HG03135 (cell line): ENCODE data around the gene FEM1C.

Source experiments
- ATAC-seq: cut with Tn5 transposase; IDR thresholded peaks from one replicate; pipeline ENCODE4 v1.9.1; 2021; ENCODE audit warnings: mild to moderate bottlenecking, moderate library complexity; ENCODE audit not compliant: unreplicated experiment

FEM1C gene

DNA sequence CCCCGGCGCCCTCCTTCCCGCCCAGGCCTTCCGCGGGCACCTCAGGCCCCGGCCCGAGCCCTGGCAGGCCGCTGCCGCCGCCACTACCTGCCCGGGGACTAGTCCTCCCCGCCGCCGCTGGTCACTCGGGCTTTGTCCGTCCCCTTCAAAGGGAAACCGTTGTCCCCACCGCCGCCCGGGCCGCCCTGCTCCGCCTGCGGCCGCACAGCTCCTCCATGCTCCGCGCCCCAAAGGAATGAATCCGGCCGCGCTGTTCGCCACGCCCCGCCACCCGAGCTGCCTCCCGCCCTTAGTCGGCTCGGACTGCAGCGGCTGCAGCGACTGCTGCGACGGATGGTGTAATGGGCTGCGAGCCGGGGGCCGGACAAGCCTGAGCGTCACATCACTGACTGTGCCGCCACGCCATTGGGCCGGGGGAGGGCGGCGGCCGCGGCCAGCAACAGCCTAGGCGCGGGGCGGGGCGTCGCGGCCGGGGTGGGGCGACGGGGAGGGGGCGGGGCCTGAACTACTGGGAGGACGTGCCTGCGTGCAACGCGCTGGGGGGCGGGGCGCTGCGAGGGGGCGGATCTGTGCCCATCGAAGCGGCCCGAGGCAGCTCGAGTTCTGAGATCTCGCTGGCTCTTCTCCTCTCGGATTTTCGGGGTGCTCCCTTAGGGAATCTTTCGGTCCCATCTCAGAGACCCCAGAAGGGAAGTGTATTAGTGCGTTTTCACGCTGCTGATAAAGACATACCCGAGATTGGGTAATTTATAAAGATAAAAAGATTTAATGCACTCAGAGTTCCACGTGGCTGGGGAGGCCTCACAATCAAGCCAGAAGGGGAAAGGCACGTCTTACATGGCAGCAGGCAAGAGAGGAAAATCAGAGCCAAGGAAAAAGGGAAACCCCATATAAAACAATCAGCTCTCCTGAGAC is at the start of gene FEM1C:
FEM1C (minus strand) TSS at position 340 of the 915 bp plus-strand sequence. CDS start 1,282 bp downstream, outside the sequence.
- ATAC-seq = peak; percentile 98

DNA sequence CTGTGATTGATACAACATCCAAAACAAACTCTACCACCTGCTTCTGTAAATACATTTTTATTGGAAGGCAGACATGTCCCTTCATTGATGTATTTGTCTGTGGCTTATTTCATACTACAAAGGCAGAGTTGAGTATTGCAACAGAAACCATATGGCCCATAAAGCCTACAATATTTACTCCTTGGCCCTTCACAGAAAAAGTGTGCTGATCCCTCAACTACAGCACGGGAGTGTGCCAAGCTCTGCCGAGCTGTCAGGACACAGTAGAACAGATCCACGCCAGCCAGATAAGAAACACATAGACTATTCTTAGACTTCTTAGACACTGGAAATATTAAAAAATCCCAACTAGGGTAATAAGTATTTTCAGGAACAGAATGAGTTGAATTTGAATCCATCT is 44.5 kb upstream of the FEM1C start:
- ATAC-seq = no peak

DNA sequence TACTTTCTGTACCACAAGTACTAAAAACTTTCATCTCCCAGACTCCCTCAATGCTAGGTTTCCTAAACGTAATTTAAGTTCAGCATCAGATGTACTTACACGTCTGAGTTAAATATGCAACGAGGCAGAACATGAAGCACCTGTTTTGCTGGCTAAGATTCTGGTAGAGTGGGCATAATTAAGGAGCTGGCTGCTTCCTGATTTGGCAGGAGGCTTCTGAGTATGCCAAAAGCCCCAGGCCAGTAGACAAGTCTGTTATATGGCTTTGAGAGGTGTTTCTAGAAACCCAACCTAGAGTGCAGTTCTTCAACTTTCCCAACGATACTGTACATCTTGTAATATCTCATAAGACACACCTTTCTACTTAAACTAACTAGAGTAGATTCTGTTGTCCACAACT is 44.1 kb upstream of the FEM1C start:
- no peak for ATAC-seq

- no peak for ATAC-seq
Measured at GRCh38 chr5:115586525-115587146, 42.1 kb upstream of the FEM1C start.

GRCh38 chr5:115585265-115585664 is 40.7 kb upstream of the FEM1C start:
- no peak for ATAC-seq

GRCh38 chr5:115584501-115584900 is 39.9 kb upstream of the FEM1C start:
- ATAC-seq = no peak

DNA sequence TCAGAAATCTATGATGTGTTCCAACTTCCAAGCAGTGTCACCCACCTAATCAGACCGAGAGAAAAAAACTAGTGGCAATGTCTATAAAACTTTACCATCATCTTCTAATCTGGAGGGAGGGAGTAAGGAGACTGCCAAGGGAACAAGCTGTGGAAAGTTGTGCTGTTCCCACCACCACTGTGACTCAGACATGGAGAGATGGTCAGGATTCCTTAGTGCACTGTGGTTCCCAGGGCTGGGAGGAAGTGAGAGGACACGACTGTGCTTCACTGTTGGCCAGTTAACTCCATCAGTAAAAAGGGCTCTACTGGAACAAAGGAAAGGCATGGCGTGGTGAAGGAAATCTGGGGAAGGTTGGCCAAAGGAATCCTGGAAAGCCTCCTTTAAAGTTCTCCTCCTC is 38.9 kb upstream of the FEM1C start:
- no peak for ATAC-seq

DNA sequence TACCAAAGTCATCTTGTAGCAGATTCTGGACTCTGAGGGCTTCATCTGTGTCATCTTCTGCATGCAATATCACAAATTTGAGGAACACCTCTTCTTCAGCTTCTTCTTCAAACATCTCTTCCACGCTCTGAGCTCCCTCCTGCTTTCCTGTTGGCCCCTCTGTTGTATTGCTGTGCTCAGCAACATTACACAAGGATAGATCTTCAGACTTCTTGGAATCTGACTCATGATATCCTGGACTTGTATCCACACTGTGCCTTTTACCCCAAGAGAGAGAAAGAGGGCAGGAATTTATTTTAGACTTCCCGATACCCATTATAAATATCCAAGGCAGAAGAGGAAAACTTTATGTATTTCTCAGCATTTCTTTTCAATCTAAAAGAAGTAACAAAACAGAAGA is 36.4 kb upstream of the FEM1C start:
- no peak for ATAC-seq

DNA sequence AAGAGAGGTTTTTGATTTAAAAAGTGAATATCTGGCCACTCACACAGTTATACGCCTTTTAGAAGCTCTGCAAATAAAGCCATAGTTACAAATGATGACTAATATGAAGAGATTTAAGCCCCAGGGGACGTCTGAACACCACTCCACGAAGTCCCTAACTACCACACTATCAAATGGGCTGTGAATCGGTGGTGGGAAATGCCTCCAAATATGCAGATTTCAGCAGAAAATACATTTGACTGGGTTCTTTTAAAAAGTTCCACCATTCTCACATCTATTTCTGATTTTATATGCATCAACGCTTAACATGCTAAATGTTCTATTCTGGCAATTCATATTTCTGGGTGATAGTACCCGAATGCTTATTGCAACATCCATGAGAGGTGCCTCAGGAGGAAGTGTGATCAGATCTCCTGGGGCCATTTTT is 35.2 kb upstream of the FEM1C start:
- ATAC-seq = peak; percentile 70

DNA sequence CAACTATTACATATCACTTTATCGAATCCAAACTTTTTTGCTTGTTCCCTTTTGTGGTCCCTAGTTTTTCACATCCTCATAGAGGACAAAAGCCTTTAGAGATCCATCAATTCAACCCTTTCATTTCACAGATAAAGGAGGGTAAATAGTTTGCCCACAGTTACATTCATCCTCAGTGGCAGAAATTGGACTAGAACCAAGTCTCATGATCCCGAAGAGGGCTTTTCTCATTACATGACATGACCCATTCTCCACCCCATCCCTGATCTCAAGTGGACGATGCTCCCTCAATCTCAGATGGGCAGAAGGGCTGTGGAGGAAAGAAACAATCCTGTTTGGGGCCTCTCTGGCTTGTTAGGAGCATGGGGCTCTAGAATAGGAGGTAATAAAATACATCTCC is 34.6 kb upstream of the FEM1C start:
- no peak for ATAC-seq

- ATAC-seq = peak; percentile 54
Measured at GRCh38 chr5:115578657-115579056, 34.1 kb upstream of the FEM1C start.

GRCh38 chr5:115577741-115578140 is 33.2 kb upstream of the FEM1C start:
- ATAC-seq = no peak

DNA sequence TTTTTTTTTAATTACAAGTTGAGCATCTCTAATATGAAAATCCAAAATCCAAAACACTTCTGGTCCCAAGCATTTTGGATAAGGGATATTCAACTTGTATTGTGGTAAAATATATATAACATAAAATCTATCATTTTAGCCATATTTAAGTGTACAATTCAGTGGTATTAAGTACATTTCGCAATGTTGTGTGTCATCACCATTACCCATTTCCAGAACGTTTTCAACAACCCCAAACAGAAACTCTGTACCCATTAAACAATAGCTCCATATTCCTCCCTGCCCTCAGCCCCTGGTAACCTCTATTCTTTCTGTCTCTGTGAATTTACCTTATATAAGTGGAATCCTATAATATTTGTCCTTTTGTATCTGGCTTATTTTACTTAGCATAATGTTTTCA is 32.8 kb upstream of the FEM1C start:
- ATAC-seq = no peak

DNA sequence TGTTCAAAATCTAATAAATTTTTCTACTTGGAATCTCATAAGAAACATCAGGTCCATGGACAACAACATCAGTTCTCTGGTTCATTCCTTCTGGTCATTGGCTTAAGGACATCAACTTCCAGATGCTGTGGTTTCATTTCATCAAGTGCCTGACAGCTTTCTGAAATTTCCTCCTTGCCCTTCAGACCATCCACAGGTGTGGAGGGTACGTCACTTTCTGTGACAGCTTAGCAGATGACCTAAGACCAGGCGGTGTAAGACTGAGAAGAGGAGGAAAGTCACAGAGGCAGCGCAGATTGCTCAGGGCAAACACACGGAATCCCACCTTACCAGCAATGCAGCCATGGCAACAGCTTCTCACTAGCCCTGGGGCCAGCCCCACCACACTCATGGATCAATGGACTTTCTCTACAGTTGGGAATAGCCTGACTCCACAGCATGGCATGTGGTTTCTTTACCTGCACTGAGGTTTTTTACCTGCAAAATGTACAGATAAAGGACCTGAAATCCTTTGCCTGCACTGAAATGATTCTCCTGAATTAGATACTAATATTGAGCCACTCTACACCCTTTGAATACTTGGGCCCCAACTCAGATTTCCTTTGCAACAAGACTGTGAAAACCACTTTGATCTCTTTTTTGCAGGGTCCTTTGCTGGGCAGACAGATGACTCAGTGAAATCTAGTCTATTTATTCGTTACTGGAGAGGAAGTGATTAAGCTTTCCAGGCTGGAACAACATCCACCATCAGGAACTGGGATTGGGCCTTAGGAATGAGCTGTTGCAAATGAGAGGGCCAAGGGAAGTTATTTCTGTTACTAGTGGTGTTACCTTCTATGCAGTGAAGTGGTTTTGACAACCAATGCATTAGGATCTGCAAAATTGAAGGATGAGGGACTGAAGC is 30.8 kb upstream of the FEM1C start:
- ATAC-seq = no peak

- ATAC-seq = no peak
Measured at GRCh38 chr5:115573133-115573532, 28.6 kb upstream of the FEM1C start.

- ATAC-seq = no peak
Measured at GRCh38 chr5:115571441-115571878, 26.9 kb upstream of the FEM1C start.

DNA sequence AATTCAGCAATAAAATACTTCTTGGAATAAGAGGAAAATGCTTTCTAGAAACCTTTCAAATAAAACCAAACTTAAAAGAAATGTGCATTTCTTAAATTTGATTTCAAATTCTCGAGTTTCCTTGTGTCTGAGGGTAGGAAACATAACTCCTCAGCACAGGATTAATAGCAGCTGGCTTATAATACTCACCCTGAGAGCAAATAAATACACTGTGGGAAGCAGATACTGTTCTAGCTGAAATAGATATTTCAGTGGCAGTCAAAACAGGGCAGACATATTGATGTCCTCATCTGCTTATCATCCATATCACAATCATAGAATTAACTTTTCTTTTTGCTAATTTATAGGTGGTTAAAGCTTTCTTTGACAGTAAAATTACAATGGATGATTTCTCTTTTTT is 24.1 kb upstream of the FEM1C start:
- ATAC-seq = no peak

DNA sequence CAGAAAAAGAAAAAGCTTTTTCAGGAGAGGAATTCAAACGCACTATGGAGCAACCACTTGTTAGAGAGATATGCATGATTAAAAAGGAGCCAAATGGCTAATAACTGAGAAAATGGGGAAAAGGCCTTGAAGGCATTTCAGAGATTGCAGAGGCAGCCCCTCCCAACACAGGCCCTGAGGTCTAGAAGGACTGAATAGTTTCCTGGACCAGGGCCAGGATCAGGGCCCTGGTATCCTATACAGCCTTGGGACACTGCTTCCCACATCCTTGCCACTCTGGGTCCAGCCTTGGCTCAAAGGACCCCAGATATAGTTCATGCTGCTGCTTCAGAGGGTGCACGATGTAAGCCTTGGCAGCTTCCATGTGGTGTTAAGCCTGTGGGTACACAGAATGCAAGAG is 20.7 kb upstream of the FEM1C start:
- no peak for ATAC-seq

DNA sequence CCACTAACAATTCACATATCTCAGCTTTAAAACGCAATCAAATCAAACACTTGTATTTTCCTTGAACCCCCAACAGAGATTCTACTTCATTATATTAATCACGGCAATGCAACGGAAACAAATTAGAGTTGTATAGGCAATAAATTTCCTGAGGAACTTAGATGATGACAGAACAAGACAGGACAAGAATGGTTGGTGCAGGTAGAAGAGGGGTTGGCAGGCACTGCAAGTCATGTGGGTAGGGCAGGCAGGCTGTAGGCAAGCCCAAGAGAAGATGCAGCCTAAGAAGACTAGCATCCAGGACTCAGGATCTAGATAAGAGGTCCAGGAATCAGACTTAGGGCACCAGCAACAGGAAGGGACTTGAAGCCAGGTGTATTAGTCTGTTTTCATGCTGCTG is 16.6 kb upstream of the FEM1C start:
- ATAC-seq = no peak

DNA sequence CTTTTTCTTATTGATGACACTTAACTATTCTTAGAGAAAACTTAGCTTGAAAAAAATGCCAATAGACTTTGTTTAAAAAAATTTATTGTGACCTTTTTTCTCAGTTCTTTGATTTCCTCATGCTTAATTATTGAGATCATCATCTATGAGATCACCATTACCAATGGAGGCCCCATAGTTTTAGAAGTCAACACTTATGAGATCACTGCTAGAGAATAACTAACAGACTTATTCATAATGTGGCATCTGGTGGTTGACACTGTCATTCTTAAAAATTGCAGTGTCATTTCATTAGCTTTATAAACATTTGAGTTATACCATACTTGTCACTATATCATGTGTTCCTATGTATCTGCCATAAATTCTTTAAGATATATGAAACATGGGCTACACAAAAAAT is 14.9 kb upstream of the FEM1C start:
- ATAC-seq = no peak

GRCh38 chr5:115558388-115558956 is 13.9 kb upstream of the FEM1C start:
- no peak for ATAC-seq
